ENCODE data around the gene AACS. TPM values are rescaled to one million over a fixed set of nuclear protein-coding genes. Genes with fewer than 3 reads are reported as not detected.

Gene AACS
- total RNA-seq, 1 experiment from 2014 or later = 31.3 TPM

GRCh38 chr12:125187780-125188741 is 122.8 kb downstream of the AACS start:
- H3K27ac Mint-ChIP-seq (ENCODE audit: unreplicated experiment) = no peak overlapping the region
- H3K4me1 ChIP-seq = no peaks in the 10 kb centered on the region
- no peak for DNase-seq
- no TSS peak for BruUV-seq (replicated peaks)
- no peak for TF ChIP-seq CTCF (IDR thresholded peaks at IDR 0.05; ENCODE audit: insufficient read depth in 1 of 2, low read depth in 1 of 2, low read length in 1 of 2, severe bottlenecking in 1 of 2, unreplicated experiment in 1 of 2)
- H3K4me1 Mint-ChIP-seq (ENCODE audit: low read depth, unreplicated experiment) = no peaks in the 10 kb centered on the region
- peaks cover 6% of the 10 kb centered on the region for H3K27me3 ChIP-seq (replicated peaks; ENCODE audit: control insufficient read depth, insufficient read depth, low read length)
- no peak overlapping the region for H3K4me3 ChIP-seq (ENCODE audit: low read depth, low read length)
- H3K27me3 Mint-ChIP-seq (ENCODE audit: insufficient read depth, unreplicated experiment) = peaks cover 36% of the 10 kb centered on the region
- no peaks in the 10 kb centered on the region for H3K9me3 ChIP-seq
- ChIA-PET POLR2A (interaction anchor here (0.6 kb wide), 1 partner anchor 201 kb away, joined by 4 read pairs; no protein-coding TSS in a partner anchor), CTCF (interaction anchor here (0.7 kb wide), 2 partner anchors 40 to 214 kb away, joined by 3 to 5 read pairs; no protein-coding TSS in a partner anchor)
- H3K36me3 Mint-ChIP-seq (ENCODE audit: insufficient read depth, unreplicated experiment) = peaks cover 4% of the 10 kb centered on the region
- no peak overlapping the region for H3K4me3 Mint-ChIP-seq (ENCODE audit: unreplicated experiment)
- no peaks in the 10 kb centered on the region for H3K9me3 Mint-ChIP-seq (ENCODE audit: unreplicated experiment)
- intact Hi-C loops (cut with micrococcal nuclease; ENCODE audit: unreplicated experiment) = no loop called here
- H3K36me3 ChIP-seq (ENCODE audit: control insufficient read depth, insufficient read depth, low read length) = no peaks in the 10 kb centered on the region

- DNase-seq = no peak
- Mint-ChIP-seq H3K9me3 (ENCODE audit: unreplicated experiment) (no peaks in the 10 kb centered on the region), H3K36me3 (ENCODE audit: insufficient read depth, unreplicated experiment) (peaks cover 4% of the 10 kb centered on the region), H3K4me3 (ENCODE audit: unreplicated experiment) (no peak overlapping the region), H3K27me3 (ENCODE audit: insufficient read depth, unreplicated experiment) (peaks cover 41% of the 10 kb centered on the region), H3K4me1 (ENCODE audit: low read depth, unreplicated experiment) (no peaks in the 10 kb centered on the region), H3K27ac (ENCODE audit: unreplicated experiment) (no peak overlapping the region)
- Histone ChIP-seq H3K4me1 (no peaks in the 10 kb centered on the region), H3K4me3 (ENCODE audit: low read depth, low read length) (no peak overlapping the region), H3K9me3 (no peaks in the 10 kb centered on the region), H3K27me3 (replicated peaks; ENCODE audit: control insufficient read depth, insufficient read depth, low read length) (peaks cover 4% of the 10 kb centered on the region), H3K36me3 (ENCODE audit: control insufficient read depth, insufficient read depth, low read length) (no peaks in the 10 kb centered on the region)
- ChIA-PET CTCF (no interaction called here), POLR2A (no interaction called here)
- intact Hi-C loops (cut with micrococcal nuclease; ENCODE audit: unreplicated experiment) = no loop called here
- no TSS peak for BruUV-seq (replicated peaks)
- TF ChIP-seq CTCF (IDR thresholded peaks at IDR 0.05; ENCODE audit: insufficient read depth in 1 of 2, low read depth in 1 of 2, low read length in 1 of 2, severe bottlenecking in 1 of 2, unreplicated experiment in 1 of 2) = no peak
Observed at GRCh38 chr12:125189015-125189414, 123.8 kb downstream of the AACS start.

GRCh38 chr12:125189502-125189901 is 124.3 kb downstream of the AACS start:
- CTCF ChIA-PET = no interaction called here
- no peak overlapping the region for H3K4me3 Mint-ChIP-seq (ENCODE audit: unreplicated experiment)
- no peak overlapping the region for H3K27ac Mint-ChIP-seq (ENCODE audit: unreplicated experiment)
- H3K9me3 ChIP-seq = no peaks in the 10 kb centered on the region
- H3K9me3 Mint-ChIP-seq (ENCODE audit: unreplicated experiment) = no peaks in the 10 kb centered on the region
- H3K4me3 ChIP-seq (ENCODE audit: low read depth, low read length) = no peak overlapping the region
- TF ChIP-seq CTCF (IDR thresholded peaks at IDR 0.05; ENCODE audit: insufficient read depth in 1 of 2, low read depth in 1 of 2, low read length in 1 of 2, severe bottlenecking in 1 of 2, unreplicated experiment in 1 of 2) = no peak
- no peaks in the 10 kb centered on the region for H3K4me1 ChIP-seq
- H3K27me3 ChIP-seq (replicated peaks; ENCODE audit: control insufficient read depth, insufficient read depth, low read length) = peaks cover 4% of the 10 kb centered on the region
- H3K4me1 Mint-ChIP-seq (ENCODE audit: low read depth, unreplicated experiment) = no peaks in the 10 kb centered on the region
- peaks cover 42% of the 10 kb centered on the region for H3K27me3 Mint-ChIP-seq (ENCODE audit: insufficient read depth, unreplicated experiment)
- no peaks in the 10 kb centered on the region for H3K36me3 ChIP-seq (ENCODE audit: control insufficient read depth, insufficient read depth, low read length)
- POLR2A ChIA-PET = no interaction called here
- no TSS peak for BruUV-seq (replicated peaks)
- no peak for DNase-seq
- intact Hi-C loops (cut with micrococcal nuclease; ENCODE audit: unreplicated experiment) = no loop called here
- H3K36me3 Mint-ChIP-seq (ENCODE audit: insufficient read depth, unreplicated experiment) = peaks cover 4% of the 10 kb centered on the region
